IMR-90 (cell line): ENCODE data around the gene TSR3.

Experiments used
- ELK1 ChIP-seq: fragments of 150-350 bp; IDR thresholded peaks from 2 replicates; pipeline ENCODE4 v1.6.1; 2016; ENCODE audit warnings: low read depth, mild to moderate bottlenecking, low read length, moderate library complexity, borderline replicate concordance
- POLR2A ChIP-seq: IDR thresholded peaks from 2 replicates; pipeline ENCODE4 v1.6.1; 2012; ENCODE audit warnings: mild to moderate bottlenecking, low read depth, low read length
- RAD21 ChIP-seq: IDR thresholded peaks from 2 replicates; pipeline ENCODE4 v1.6.1; 2012; ENCODE audit warnings: low read length, improper control_type of control experiment
- RCOR1 ChIP-seq: IDR thresholded peaks from 2 replicates; pipeline ENCODE4 v1.6.1; 2012; ENCODE audit warnings: mild to moderate bottlenecking, low read length, improper control_type of control experiment; ENCODE audit not compliant: insufficient replicate concordance
- TF ChIP-seq, protein P1 (sequence below): conservative IDR thresholded peaks from 2 replicates; pipeline ENCODE4 v1.5.1; 2012; ENCODE audit warnings: mild to moderate bottlenecking, low read depth, low read length, improper control_type of control experiment

- no peak for TF ChIP-seq RCOR1
- TF ChIP-seq, protein P1, sequence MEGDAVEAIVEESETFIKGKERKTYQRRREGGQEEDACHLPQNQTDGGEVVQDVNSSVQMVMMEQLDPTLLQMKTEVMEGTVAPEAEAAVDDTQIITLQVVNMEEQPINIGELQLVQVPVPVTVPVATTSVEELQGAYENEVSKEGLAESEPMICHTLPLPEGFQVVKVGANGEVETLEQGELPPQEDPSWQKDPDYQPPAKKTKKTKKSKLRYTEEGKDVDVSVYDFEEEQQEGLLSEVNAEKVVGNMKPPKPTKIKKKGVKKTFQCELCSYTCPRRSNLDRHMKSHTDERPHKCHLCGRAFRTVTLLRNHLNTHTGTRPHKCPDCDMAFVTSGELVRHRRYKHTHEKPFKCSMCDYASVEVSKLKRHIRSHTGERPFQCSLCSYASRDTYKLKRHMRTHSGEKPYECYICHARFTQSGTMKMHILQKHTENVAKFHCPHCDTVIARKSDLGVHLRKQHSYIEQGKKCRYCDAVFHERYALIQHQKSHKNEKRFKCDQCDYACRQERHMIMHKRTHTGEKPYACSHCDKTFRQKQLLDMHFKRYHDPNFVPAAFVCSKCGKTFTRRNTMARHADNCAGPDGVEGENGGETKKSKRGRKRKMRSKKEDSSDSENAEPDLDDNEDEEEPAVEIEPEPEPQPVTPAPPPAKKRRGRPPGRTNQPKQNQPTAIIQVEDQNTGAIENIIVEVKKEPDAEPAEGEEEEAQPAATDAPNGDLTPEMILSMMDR, result no peak
- TF ChIP-seq POLR2A, result no peak
- no peak for TF ChIP-seq ELK1
- TF ChIP-seq RAD21, result no peak
Observed at GRCh38 chr16:1331712-1332617, 19.7 kb downstream of the TSR3 start.
